K562 treated with DMSO at 1 percent for 24 hours (cell line): ENCODE results near the gene CEP63. TPM values are rescaled to one million over a fixed set of nuclear protein-coding genes. Genes with fewer than 3 reads are reported as not detected.

ENCODE experiments used
- total RNA-seq: library from RNA; unstranded; fragments of 300-600 nt; gene quantifications from 2 replicates; pipeline ENCODE4 v1.2.3, GENCODE V29; 2022; ENCODE audit warnings: low read depth; ENCODE audit not compliant: insufficient read depth

CEP63 gene
- 9.4 and 21.8 TPM in 2 replicates for total RNA-seq

DNA sequence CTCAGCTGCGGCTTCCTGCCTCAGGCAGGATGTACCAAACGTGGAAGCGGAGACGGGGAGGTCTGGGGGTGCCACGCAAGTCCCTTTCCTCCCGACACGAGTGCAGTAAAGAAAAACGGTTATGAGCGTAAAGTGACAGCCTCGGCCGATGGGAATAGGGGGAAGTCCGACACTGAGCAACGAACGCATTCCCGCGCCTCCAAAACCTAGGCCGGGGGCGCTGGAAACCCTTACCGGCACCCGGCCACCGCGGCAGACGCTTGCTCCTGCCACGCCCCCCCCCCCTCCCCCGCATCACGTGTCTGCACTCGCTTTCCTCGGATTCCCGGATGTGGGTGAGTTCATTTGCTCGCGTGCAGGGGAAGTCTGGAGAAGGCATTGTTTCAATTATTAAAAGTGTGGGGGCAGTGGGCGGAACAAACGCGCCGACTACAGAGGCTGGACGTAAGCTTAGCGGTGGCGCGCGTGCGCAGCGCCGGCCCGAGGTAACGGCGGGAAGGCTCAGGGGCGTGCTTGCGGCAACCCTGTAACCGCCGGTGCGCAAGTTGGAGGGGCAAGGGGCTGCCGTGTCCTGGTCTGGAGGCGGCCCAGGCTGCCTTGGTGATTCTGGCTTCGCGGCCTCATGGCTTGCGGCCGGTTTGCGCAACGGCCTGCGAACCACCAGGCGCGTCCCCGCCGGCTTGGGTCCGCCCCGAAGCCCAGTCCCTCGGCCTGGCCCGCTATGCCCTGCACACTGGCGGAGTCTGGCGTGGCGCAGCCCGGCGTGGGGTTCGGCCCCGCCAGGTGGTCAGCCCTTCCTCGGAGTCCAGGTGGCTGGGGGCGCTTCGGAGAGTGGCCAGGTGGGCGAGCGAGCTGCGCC, at the start of gene CEP63, which contains the start of gene ANAPC13:
Gene CEP63, plus strand, starts transcription at position 340 of the 859 bp plus-strand sequence. CDS start 9,264 bp downstream, outside the sequence.
Gene ANAPC13, minus strand, starts transcription at position 268 of the 859 bp plus-strand sequence. CDS start 3,081 bp downstream, outside the sequence.

Other genes with a start within 250 kb of the CEP63 start
- gene RYK, start 235.2 kb upstream of the CEP63 start, total RNA-seq, result 7.6 and 8.3 TPM in 2 replicates
- gene AMOTL2, start 111.6 kb upstream of the CEP63 start, total RNA-seq, result not detected in 2 replicates
- 29.1 and 38.3 TPM in 2 replicates for gene ANAPC13, start 72 bp upstream of the CEP63 start, total RNA-seq
- gene KY, start 165.0 kb downstream of the CEP63 start, total RNA-seq, result not detected in 2 replicates